Measurements from ENCODE around the gene PLPPR1.
"Not testable (repeated sequence)": the region's sequence is repeated elsewhere in the genome, so short reads cannot be mapped to it uniquely, and the experiment has no call there.

DNA sequence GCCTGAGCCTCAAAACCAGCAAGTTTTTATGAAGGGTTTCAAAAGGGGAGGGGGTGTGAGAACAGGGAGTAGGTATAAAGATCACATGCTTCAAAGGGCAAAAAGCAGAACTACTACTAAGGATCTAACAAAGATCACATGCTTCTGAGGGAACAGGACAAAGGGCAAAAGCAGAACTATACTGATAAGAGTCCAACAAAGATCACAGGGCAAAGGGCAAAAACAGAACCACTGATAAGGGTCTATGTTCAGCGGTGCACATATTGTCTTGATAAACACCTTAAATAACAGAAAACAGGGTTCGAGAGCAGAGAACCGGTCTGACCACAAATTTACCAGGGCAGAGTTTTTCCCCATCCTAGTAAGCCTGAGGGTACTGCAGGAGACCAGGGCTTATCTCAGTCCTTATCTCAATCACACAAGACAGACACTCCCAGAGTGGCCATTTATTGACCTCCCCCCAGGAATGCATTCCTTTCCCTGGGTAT, 298.9 kb downstream of the PLPPR1 start:
- TF ChIP-seq, protein P1, sequence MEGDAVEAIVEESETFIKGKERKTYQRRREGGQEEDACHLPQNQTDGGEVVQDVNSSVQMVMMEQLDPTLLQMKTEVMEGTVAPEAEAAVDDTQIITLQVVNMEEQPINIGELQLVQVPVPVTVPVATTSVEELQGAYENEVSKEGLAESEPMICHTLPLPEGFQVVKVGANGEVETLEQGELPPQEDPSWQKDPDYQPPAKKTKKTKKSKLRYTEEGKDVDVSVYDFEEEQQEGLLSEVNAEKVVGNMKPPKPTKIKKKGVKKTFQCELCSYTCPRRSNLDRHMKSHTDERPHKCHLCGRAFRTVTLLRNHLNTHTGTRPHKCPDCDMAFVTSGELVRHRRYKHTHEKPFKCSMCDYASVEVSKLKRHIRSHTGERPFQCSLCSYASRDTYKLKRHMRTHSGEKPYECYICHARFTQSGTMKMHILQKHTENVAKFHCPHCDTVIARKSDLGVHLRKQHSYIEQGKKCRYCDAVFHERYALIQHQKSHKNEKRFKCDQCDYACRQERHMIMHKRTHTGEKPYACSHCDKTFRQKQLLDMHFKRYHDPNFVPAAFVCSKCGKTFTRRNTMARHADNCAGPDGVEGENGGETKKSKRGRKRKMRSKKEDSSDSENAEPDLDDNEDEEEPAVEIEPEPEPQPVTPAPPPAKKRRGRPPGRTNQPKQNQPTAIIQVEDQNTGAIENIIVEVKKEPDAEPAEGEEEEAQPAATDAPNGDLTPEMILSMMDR (IDR thresholded peaks at IDR 0.05): not testable (repeated sequence)
- not testable (repeated sequence) for TF ChIP-seq POLR2A (IDR thresholded peaks at IDR 0.05)
